ENCODE measurements around the gene CHAF1A. TPM values are rescaled to one million over a fixed set of nuclear protein-coding genes. Genes with fewer than 3 reads are reported as not detected.

CHAF1A gene
- total and polyA plus RNA-seq, 2 of the 4 experiments (the other 2 are of a cell fraction) = 12.4 to 22.9 TPM

GRCh38 chr19:4444765-4445741 lies 42.6 kb downstream of the CHAF1A start (continued):
- TF ChIP-seq RFX5 (IDR thresholded peaks at IDR 0.05; ENCODE audit: low read depth, low read length) = no peak
- TF ChIP-seq BHLHE40 (IDR thresholded peaks at IDR 0.05; ENCODE audit: low read depth, low read length) = no peak

DNA sequence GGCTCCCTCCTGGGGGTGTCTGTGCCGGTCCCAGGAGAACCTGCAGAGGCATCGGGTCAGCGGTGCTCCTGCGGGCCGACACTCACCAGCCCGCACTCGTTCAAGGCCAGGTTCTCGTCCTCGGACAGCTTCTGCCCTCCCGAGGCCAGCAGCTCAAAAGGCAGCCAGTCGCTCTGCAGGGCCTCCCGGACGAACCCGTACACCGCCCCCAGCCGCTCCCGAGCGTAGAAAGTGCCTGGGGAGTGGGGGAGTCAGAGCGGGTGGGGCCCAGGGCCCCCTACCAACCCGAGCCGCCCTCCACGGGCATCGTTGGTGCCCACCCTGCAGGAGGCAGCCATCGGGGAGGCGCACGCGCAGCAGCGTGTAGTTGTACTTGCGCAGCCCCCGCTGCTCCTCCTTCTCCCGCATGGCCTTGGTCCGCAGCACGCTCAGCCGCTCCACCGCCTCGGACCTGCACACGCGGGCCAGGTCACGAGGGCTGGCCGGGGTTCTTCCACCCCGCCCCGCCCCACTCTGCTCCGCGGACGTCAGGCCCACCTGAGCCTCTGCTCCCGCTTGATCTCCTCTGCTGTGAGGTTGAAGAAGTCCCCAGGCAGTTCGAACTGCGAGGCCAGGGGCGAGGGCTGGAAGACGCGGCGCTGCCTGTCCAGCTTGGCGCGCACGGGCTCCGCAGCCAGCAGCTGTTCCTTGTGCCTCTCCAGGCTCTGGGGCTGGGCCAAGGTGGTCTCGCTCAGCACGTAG lies 43.7 kb downstream of the CHAF1A start:
- intact Hi-C loops (cut with micrococcal nuclease) (no loop called here), in situ Hi-C loops (cut with MboI; ENCODE audit: low sequenced_read_pairs) (no loop called here), dilution Hi-C loops (cut with HindIII; ENCODE audit: low sequenced_read_pairs, unreplicated experiment) (no loop called here)
- H3K4me3 ChIP-seq (ENCODE audit: insufficient read depth, low read depth, low read length) = no peak overlapping the region
- H2AK5ac ChIP-seq (ENCODE audit: low read depth, low read length) = no peak overlapping the region
- H3K79me1 ChIP-seq (ENCODE audit: low read depth in 1 of 2, low read length in 2 of 2) = peaks cover 0 to 27% of the 10 kb centered on the region in 2 experiments; a peak in 3 of 4 replicates
- peaks cover 60% of the 10 kb centered on the region for H3K36me3 ChIP-seq (ENCODE audit: control insufficient read depth, insufficient read depth, low read length)
- no peak overlapping the region for H3K14ac ChIP-seq (replicated peaks; ENCODE audit: low read depth, low read length)
- H3K18ac ChIP-seq (ENCODE audit: low read depth, low read length) = no peak overlapping the region
- no peaks in the 10 kb centered on the region for H3K27me3 ChIP-seq (ENCODE audit: control insufficient read depth, insufficient read depth, low read length)
- peaks cover 10% of the 10 kb centered on the region; the same call in 1 of the 2 replicates for H4K20me1 ChIP-seq (ENCODE audit: insufficient read depth, low read length)
- H3K56ac ChIP-seq (ENCODE audit: extremely low read depth, insufficient read depth, low read length) = no peak overlapping the region
- no peaks in the 10 kb centered on the region for H3K9me1 ChIP-seq (ENCODE audit: insufficient read depth, low read length)
- ChIA-PET CTCF (no interaction called here), POLR2A (ENCODE audit: unreplicated experiment) (no interaction called here)
- H2BK15ac ChIP-seq (ENCODE audit: low read depth, low read length) = no peak overlapping the region
- no peak overlapping the region for H2BK120ac ChIP-seq (ENCODE audit: low read depth, low read length)
- ATAC-seq (ENCODE audit: low read depth) (no peak), DNase-seq (no peak)
- H2AFZ ChIP-seq (replicated peaks; ENCODE audit: low read length, poor library complexity) = no peak overlapping the region
- no peak overlapping the region for H2AK9ac ChIP-seq (replicated peaks; ENCODE audit: low read depth, low read length, poor library complexity)
- no peak overlapping the region for H2BK5ac ChIP-seq (ENCODE audit: low read depth, low read length, poor library complexity, severe bottlenecking)
- H4K5ac ChIP-seq (ENCODE audit: low read depth, low read length) = no peak overlapping the region
- no peaks in the 10 kb centered on the region for H3K9me3 ChIP-seq (ENCODE audit: control insufficient read depth, insufficient read depth, low read length)
- no peak overlapping the region for H4K91ac ChIP-seq (ENCODE audit: insufficient read depth, low read depth, low read length)
- no peak overlapping the region for H3K27ac ChIP-seq (ENCODE audit: insufficient read depth, low read length)
- H4K8ac ChIP-seq (ENCODE audit: low read depth in 2 of 2, low read length in 2 of 2) = no peak overlapping the region
- H3K4me1 ChIP-seq (ENCODE audit: control insufficient read depth, insufficient read depth, low read length) = no peaks in the 10 kb centered on the region; the same call in 1 of the 2 replicates
- H3K9ac ChIP-seq (ENCODE audit: low read depth, low read length) = no peak overlapping the region
- no peak overlapping the region for H2BK20ac ChIP-seq (ENCODE audit: low read depth, low read length)
- 93% methylated on average over 28 of the region's 58 CpGs; no CpG with 5 or more reads in 1 of the 2 experiments for WGBS, 2 experiments (ENCODE audit: extremely low coverage in 2 of 2, insufficient read length in 1 of 2)
- BruUV-seq (replicated peaks) = no TSS peak
- no peak overlapping the region for H3K4me2 ChIP-seq (ENCODE audit: low read depth, low read length)
- H3K23ac ChIP-seq (ENCODE audit: low read depth, low read length) = no peak overlapping the region
- H3K4ac ChIP-seq (ENCODE audit: low read depth, low read length) = no peak overlapping the region
- TF ChIP-seq SMC3 (IDR thresholded peaks at IDR 0.05; ENCODE audit: low read depth, low read length) = no peak
- TF ChIP-seq CEBPB (IDR thresholded peaks at IDR 0.05; ENCODE audit: low read depth, low read length) = no peak
- TF ChIP-seq CHD1 (IDR thresholded peaks at IDR 0.05; ENCODE audit: low read depth, low read length) = no peak
- TF ChIP-seq NFE2L2 (IDR thresholded peaks at IDR 0.05; ENCODE audit: low read depth, low read length) = no peak
- no peak for TF ChIP-seq POLR2A (IDR thresholded peaks at IDR 0.05; ENCODE audit: low read depth, low read length)
- TF ChIP-seq, protein P1, sequence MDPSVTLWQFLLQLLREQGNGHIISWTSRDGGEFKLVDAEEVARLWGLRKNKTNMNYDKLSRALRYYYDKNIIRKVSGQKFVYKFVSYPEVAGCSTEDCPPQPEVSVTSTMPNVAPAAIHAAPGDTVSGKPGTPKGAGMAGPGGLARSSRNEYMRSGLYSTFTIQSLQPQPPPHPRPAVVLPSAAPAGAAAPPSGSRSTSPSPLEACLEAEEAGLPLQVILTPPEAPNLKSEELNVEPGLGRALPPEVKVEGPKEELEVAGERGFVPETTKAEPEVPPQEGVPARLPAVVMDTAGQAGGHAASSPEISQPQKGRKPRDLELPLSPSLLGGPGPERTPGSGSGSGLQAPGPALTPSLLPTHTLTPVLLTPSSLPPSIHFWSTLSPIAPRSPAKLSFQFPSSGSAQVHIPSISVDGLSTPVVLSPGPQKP (IDR thresholded peaks at IDR 0.05; ENCODE audit: borderline replicate concordance, low read depth, low read length) = no peak
- TF ChIP-seq MAZ (IDR thresholded peaks at IDR 0.05; ENCODE audit: borderline replicate concordance, low read depth, low read length) = no peak
- TF ChIP-seq MAFK (IDR thresholded peaks at IDR 0.05; ENCODE audit: low read depth, low read length) = no peak
- TF ChIP-seq RFX5 (IDR thresholded peaks at IDR 0.05; ENCODE audit: low read depth, low read length) = no peak
- TF ChIP-seq RAD21 (IDR thresholded peaks at IDR 0.05; ENCODE audit: low read length) = no peak
- no peak for TF ChIP-seq CTCF (conservative IDR thresholded peaks at IDR 0.05; ENCODE audit: low read depth, low read length)
